BLaER1 (cell line): ENCODE results near the gene ZNF540.

ENCODE experiments used
- H3K27ac ChIP-seq: shearing (Covaris generic); formaldehyde crosslinking; 2 replicates; pipeline ENCODE4 v1.8.1; 2022
- H3K27me3 ChIP-seq: shearing (Covaris generic); formaldehyde crosslinking; 2 replicates; pipeline ENCODE4 v1.8.1; 2022
- H3K36me3 ChIP-seq: shearing (Covaris generic); formaldehyde crosslinking; 2 replicates; pipeline ENCODE4 v1.8.1; 2022
- H3K4me1 ChIP-seq: shearing (Covaris generic); formaldehyde crosslinking; 2 replicates; pipeline ENCODE4 v1.8.1; 2022
- H3K4me2 ChIP-seq: shearing (Covaris generic); formaldehyde crosslinking; 2 replicates; pipeline ENCODE4 v1.8.1; 2022
- H3K4me3 ChIP-seq: shearing (Covaris generic); formaldehyde crosslinking; 2 replicates; pipeline ENCODE4 v1.8.1; 2022
- H3K9ac ChIP-seq: shearing (Covaris generic); formaldehyde crosslinking; 2 replicates; pipeline ENCODE4 v1.8.1; 2022
- H3K9me3 ChIP-seq: shearing (Covaris generic); formaldehyde crosslinking; 2 replicates; pipeline ENCODE4 v1.8.1; 2022
- H4K20me1 ChIP-seq: shearing (Covaris generic); formaldehyde crosslinking; 2 replicates; pipeline ENCODE4 v1.8.1; 2022
- Cebpa-rat ChIP-seq: shearing (Covaris generic); IDR thresholded peaks from 2 replicates; pipeline ENCODE4 v1.8.1; 2022

The ZNF540 gene

GRCh38 chr19:37594304-37594981 is at the start of gene ZNF540, which contains the start of gene ZNF571:
TSS of gene ZNF540 (plus strand) at chr19:37594876. CDS start at chr19:37598448, 3,572 bp downstream.
TSS of gene ZNF571 (minus strand) at chr19:37594792. CDS start at chr19:37586676, 8,116 bp downstream.
- H4K20me1 ChIP-seq = no peaks in the 10 kb centered on the region
- peaks cover 17% of the 10 kb centered on the region for H3K4me1 ChIP-seq
- peak within 1 kb of the TSS; percentile 79 for H3K4me3 ChIP-seq
- H3K4me2 ChIP-seq = peak within 1 kb of the TSS; percentile 88
- H3K36me3 ChIP-seq = peaks cover 16% of the 10 kb centered on the region
- peak within 1 kb of the TSS; percentile 80 for H3K9ac ChIP-seq
- peaks cover 20% of the 10 kb centered on the region for H3K9me3 ChIP-seq
- no peak for TF ChIP-seq Cebpa-rat
- H3K27ac ChIP-seq = peak within 1 kb of the TSS; percentile 62
- H3K27me3 ChIP-seq = no peaks in the 10 kb centered on the region

- TF ChIP-seq Cebpa-rat = no peak
- Histone ChIP-seq H3K9ac (no peak overlapping the region), H3K27me3 (no peaks in the 10 kb centered on the region), H3K36me3 (peaks cover 36% of the 10 kb centered on the region), H3K4me2 (no peak overlapping the region), H3K27ac (no peak overlapping the region), H3K4me1 (no peaks in the 10 kb centered on the region), H4K20me1 (no peaks in the 10 kb centered on the region), H3K9me3 (peaks cover 99% of the 10 kb centered on the region), H3K4me3 (peak overlapping the region; percentile 18; the same call in 1 of the 2 replicates)
These were observed 43.3 kb upstream of the ZNF540 start for GRCh38 chr19:37551129-37551993.

- Histone ChIP-seq H3K9ac (no peak overlapping the region), H3K27ac (no peak overlapping the region), H3K4me3 (no peak overlapping the region), H3K9me3 (peaks cover 100% of the 10 kb centered on the region; the same call in 1 of the 2 replicates), H3K4me2 (no peak overlapping the region), H3K27me3 (no peaks in the 10 kb centered on the region), H3K4me1 (no peaks in the 10 kb centered on the region), H4K20me1 (no peaks in the 10 kb centered on the region), H3K36me3 (peaks cover 89% of the 10 kb centered on the region)
- TF ChIP-seq Cebpa-rat = no peak
These were observed 31.2 kb upstream of the ZNF540 start for GRCh38 chr19:37563518-37563917.

- Histone ChIP-seq H3K36me3 (peaks cover 91% of the 10 kb centered on the region), H3K9me3 (peaks cover 100% of the 10 kb centered on the region; the same call in 1 of the 2 replicates), H3K27ac (no peak overlapping the region)
These were observed 29.9 kb upstream of the ZNF540 start for GRCh38 chr19:37564624-37565369.

GRCh38 chr19:37565370-37565669 is 29.4 kb upstream of the ZNF540 start:
- Histone ChIP-seq H3K27me3 (no peaks in the 10 kb centered on the region), H3K9me3 (peaks cover 100% of the 10 kb centered on the region; the same call in 1 of the 2 replicates), H4K20me1 (no peaks in the 10 kb centered on the region), H3K9ac (no peak overlapping the region), H3K4me3 (peak overlapping the region; percentile 40; the same call in 1 of the 2 replicates), H3K4me1 (no peaks in the 10 kb centered on the region), H3K27ac (no peak overlapping the region), H3K36me3 (peaks cover 92% of the 10 kb centered on the region), H3K4me2 (no peak overlapping the region)
- TF ChIP-seq Cebpa-rat = no peak

More at GRCh38 chr19:37564624-37565369, 29.9 kb upstream of the ZNF540 start:
- H3K27me3 ChIP-seq = no peaks in the 10 kb centered on the region
- no peaks in the 10 kb centered on the region for H3K4me1 ChIP-seq
- no peak overlapping the region for H3K4me3 ChIP-seq
- H3K9ac ChIP-seq = no peak overlapping the region
- no peak for TF ChIP-seq Cebpa-rat
- no peak overlapping the region for H3K4me2 ChIP-seq
- no peaks in the 10 kb centered on the region for H4K20me1 ChIP-seq

GRCh38 chr19:37572203-37572602 is 22.5 kb upstream of the ZNF540 start:
- Histone ChIP-seq H3K9me3 (peaks cover 46% of the 10 kb centered on the region), H3K27ac (no peak overlapping the region), H3K9ac (no peak overlapping the region), H3K4me2 (no peak overlapping the region), H3K36me3 (peaks cover 65% of the 10 kb centered on the region), H4K20me1 (no peaks in the 10 kb centered on the region), H3K27me3 (no peaks in the 10 kb centered on the region), H3K4me1 (no peaks in the 10 kb centered on the region), H3K4me3 (no peak overlapping the region)
- TF ChIP-seq Cebpa-rat = no peak

GRCh38 chr19:37583340-37583739 is 11.3 kb upstream of the ZNF540 start:
- Histone ChIP-seq H3K9ac (no peak overlapping the region), H4K20me1 (no peaks in the 10 kb centered on the region), H3K36me3 (peaks cover 94% of the 10 kb centered on the region), H3K4me3 (no peak overlapping the region), H3K4me2 (no peak overlapping the region), H3K9me3 (no peaks in the 10 kb centered on the region; the same call in none of the 2 replicates), H3K27me3 (no peaks in the 10 kb centered on the region; the same call in 1 of the 2 replicates), H3K27ac (no peak overlapping the region), H3K4me1 (no peaks in the 10 kb centered on the region)
- TF ChIP-seq Cebpa-rat = no peak

- H4K20me1 ChIP-seq = no peaks in the 10 kb centered on the region
- peaks cover 17% of the 10 kb centered on the region for H3K4me1 ChIP-seq
- peaks cover 20% of the 10 kb centered on the region for H3K9me3 ChIP-seq
- H3K9ac ChIP-seq = peak overlapping the region; percentile 80
- H3K4me2 ChIP-seq = peak overlapping the region; percentile 88
- H3K36me3 ChIP-seq = peaks cover 17% of the 10 kb centered on the region
- peak overlapping the region; percentile 62 for H3K27ac ChIP-seq
- no peak for TF ChIP-seq Cebpa-rat
- H3K27me3 ChIP-seq = no peaks in the 10 kb centered on the region
- peak overlapping the region; percentile 79 for H3K4me3 ChIP-seq
These were observed 726 bp upstream of the ZNF540 start for GRCh38 chr19:37593996-37594303.

- Histone ChIP-seq H3K4me2 (peak overlapping the region; percentile 88), H4K20me1 (no peaks in the 10 kb centered on the region), H3K9me3 (peaks cover 20% of the 10 kb centered on the region), H3K27me3 (no peaks in the 10 kb centered on the region), H3K36me3 (peaks cover 13% of the 10 kb centered on the region), H3K4me1 (peaks cover 17% of the 10 kb centered on the region), H3K4me3 (peak overlapping the region; percentile 79), H3K27ac (peak overlapping the region; percentile 62; the same call in 1 of the 2 replicates), H3K9ac (peak overlapping the region; percentile 80)
- no peak for TF ChIP-seq Cebpa-rat
These were observed 306 bp downstream of the ZNF540 start for GRCh38 chr19:37594982-37595382.
